Naive thymus-derived CD4-positive, alpha-beta T cell (primary cell): Measurements from ENCODE around the gene QPCT. TPM values are rescaled to one million over a fixed set of nuclear protein-coding genes. Genes with fewer than 3 reads are reported as not detected.

Source experiments
- ATAC-seq: fragments of 150-1000 bp; cut with Tn5 transposase; 2 replicates; pipeline ENCODE4 v1.10.0; 2021; ENCODE audit warnings: mild to moderate bottlenecking, moderate library complexity
- CTCF ChIA-PET: fragments of 350-600 bp; sonication (Branson Sonifier 250); formaldehyde crosslinking; loops from one replicate; lab custom pipeline; 2021; ENCODE audit warnings: antibody characterized with exemption; lab: Charles Lee
- POLR2A ChIA-PET: fragments of 350-600 bp; sonication (Branson Sonifier 250); formaldehyde crosslinking; loops from one replicate; lab custom pipeline; 2021; ENCODE audit warnings: antibody characterized with exemption, inconsistent platforms; lab: Charles Lee
- DNase-seq, 9 donors: peaks; one replicate each; pipeline versions ENCODE4 v3.0.0 to v3.0.0-alpha.2; 2020 to 2022; ENCODE audit warnings: mixed read lengths in 1 of 9
- H3K27ac ChIP-seq: one replicate; pipeline ENCODE4 v1.7.0; 2013; ENCODE audit warnings: mild to moderate bottlenecking, low read depth, low read length, moderate library complexity
- H3K27me3 ChIP-seq, 2 donors: one replicate each; pipeline ENCODE4 v1.7.0; 2013; ENCODE audit warnings: low read length in 2 of 2, mild to moderate bottlenecking in 2 of 2, moderate library complexity in 2 of 2; ENCODE audit not compliant: control insufficient read depth in 2 of 2, insufficient read depth in 2 of 2
- H3K36me3 ChIP-seq, 3 experiments: 1 replicate in 2 of 3; 2 replicates in 1 of 3; pipeline ENCODE4 v1.7.0; 2013; ENCODE audit warnings: low read length in 3 of 3, mild to moderate bottlenecking in 3 of 3, moderate library complexity in 1 of 3; ENCODE audit not compliant: insufficient read depth in 3 of 3, control insufficient read depth in 2 of 3
- H3K4me1 ChIP-seq, 2 donors: one replicate each; pipeline ENCODE4 v1.7.0; 2013; ENCODE audit warnings: low read length in 2 of 2, mild to moderate bottlenecking in 2 of 2, moderate library complexity in 1 of 2; ENCODE audit not compliant: control insufficient read depth in 2 of 2, insufficient read depth in 2 of 2
- H3K4me3 ChIP-seq: 2 replicates; pipeline ENCODE4 v1.7.0; 2013; ENCODE audit warnings: mild to moderate bottlenecking, low read length
- H3K9me3 ChIP-seq, 3 experiments: 1 replicate in 2 of 3; 2 replicates in 1 of 3; pipeline ENCODE4 v1.7.0; 2013; ENCODE audit warnings: low read length in 3 of 3; ENCODE audit not compliant: control insufficient read depth in 2 of 3
- H3K27ac Mint-ChIP-seq, 9 donors: one replicate each; pipeline ENCODE4 v1.8.0; 2020 to 2022; ENCODE audit warnings: mixed read lengths in 9 of 9, mild to moderate bottlenecking in 8 of 9, moderate library complexity in 5 of 9, inconsistent platforms in 2 of 9
- H3K27me3 Mint-ChIP-seq, 5 donors: one replicate each; pipeline ENCODE4 v1.8.0; 2021 to 2022; ENCODE audit warnings: mixed read lengths in 5 of 5, mild to moderate bottlenecking in 1 of 5
- H3K36me3 Mint-ChIP-seq, 5 donors: one replicate each; pipeline ENCODE4 v1.8.0; 2020 to 2022; ENCODE audit warnings: mixed read lengths in 5 of 5, mild to moderate bottlenecking in 3 of 5, inconsistent platforms in 1 of 5
- H3K4me1 Mint-ChIP-seq, 7 donors: one replicate each; pipeline ENCODE4 v1.8.0; 2020 to 2022; ENCODE audit warnings: mixed read lengths in 7 of 7, mild to moderate bottlenecking in 3 of 7, inconsistent platforms in 1 of 7
- H3K4me3 Mint-ChIP-seq, 10 donors: one replicate each; pipeline ENCODE4 v1.8.0; 2020 to 2022; ENCODE audit warnings: mild to moderate bottlenecking in 10 of 10, mixed read lengths in 10 of 10, moderate library complexity in 6 of 10, inconsistent platforms in 2 of 10
- H3K9me3 Mint-ChIP-seq, 11 donors: one replicate each; pipeline ENCODE4 v1.8.0; 2020 to 2022; ENCODE audit warnings: mixed read lengths in 11 of 11, mild to moderate bottlenecking in 4 of 11, inconsistent platforms in 1 of 11, moderate library complexity in 1 of 11
- intact Hi-C, 2 donors: fragments of 100-400 bp; cut with micrococcal nuclease; formaldehyde crosslinking; loops; one replicate each; pipeline ENCODE4 v1.15.1; 2023
- polyA plus RNA-seq, 2 donors: library from polyadenylated mRNA; unstranded; fragments of 300-500 nt; fragmentation: Illumina TruSeq; gene quantifications; one replicate each; pipeline ENCODE4 v1.2.3, GENCODE V29; 2021
- total RNA-seq, 6 experiments: library from RNA in 5 of 6; stranded (reverse) in 5 of 6; gene quantifications; 1 replicate in 5 of 6; 2 replicates in 1 of 6; pipeline ENCODE4 v1.2.3 and lab custom pipeline; 2021 to 2026

Gene QPCT
- total and polyA plus RNA-seq, 7 experiments from 2014 or later, result 0.36 to 15.1 (median 0.70) TPM

DNA sequence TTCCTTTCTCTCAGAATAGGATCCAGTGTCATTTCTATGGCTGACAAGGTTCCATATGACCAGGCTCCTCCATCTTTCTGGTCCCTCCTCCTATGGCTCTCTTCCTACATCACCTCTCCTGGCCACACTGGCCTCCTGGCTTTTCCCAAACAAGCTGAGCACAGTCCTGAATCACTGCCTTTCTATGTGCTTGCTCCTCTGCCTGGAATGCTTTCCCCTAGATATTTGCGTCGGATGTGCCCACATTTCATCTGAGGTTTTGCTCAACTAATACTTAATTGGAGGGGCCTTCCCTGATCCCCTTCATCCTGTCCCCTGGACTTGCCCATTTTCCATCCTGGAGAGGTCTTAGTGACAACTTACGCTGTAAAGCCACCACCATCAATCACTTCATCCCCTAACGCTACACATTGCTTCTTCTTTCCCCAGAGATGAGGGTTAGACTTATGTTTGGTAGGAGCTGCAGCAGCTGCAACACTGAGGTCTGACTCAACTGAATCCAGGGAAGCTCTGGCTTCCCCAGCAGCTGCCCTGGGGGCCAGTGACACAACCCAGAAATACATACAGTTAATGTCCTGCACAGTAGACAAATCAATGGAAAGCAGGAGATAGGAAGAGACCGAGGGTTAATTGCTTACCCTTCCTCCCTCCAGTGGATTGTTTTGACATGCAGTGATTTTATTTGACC, 42.9 kb downstream of the QPCT start:
- H3K27me3 Mint-ChIP-seq, result peaks cover 0 to 4% (median 0%) of the 10 kb centered on the region in 5 donors
- peaks cover 25 to 27% of the 10 kb centered on the region in 2 donors for H3K4me1 ChIP-seq
- ChIA-PET POLR2A (no interaction called here), CTCF (interaction anchor here (0.7 to 1.3 kb wide), 2 partner anchors 9 to 610 kb away, joined by 3 read pairs; no protein-coding TSS in a partner anchor)
- no peak overlapping the region for H3K4me3 ChIP-seq
- no peaks in the 10 kb centered on the region for H3K27me3 ChIP-seq
- no peak overlapping the region for H3K4me3 Mint-ChIP-seq
- DNase-seq (no peak), ATAC-seq (no peak)
- H3K27ac ChIP-seq, result no peak overlapping the region
- no peak overlapping the region for H3K27ac Mint-ChIP-seq
- peaks cover 0 to 7% (median 0%) of the 10 kb centered on the region in 5 donors for H3K36me3 Mint-ChIP-seq
- H3K36me3 ChIP-seq, result no peaks in the 10 kb centered on the region
- peaks cover 0 to 18% (median 0%) of the 10 kb centered on the region in 7 donors for H3K4me1 Mint-ChIP-seq
- intact Hi-C loops, result no loop called here
- H3K9me3 ChIP-seq, result no peaks in the 10 kb centered on the region
- peaks cover 0 to 3% (median 0%) of the 10 kb centered on the region in 11 donors for H3K9me3 Mint-ChIP-seq

DNA sequence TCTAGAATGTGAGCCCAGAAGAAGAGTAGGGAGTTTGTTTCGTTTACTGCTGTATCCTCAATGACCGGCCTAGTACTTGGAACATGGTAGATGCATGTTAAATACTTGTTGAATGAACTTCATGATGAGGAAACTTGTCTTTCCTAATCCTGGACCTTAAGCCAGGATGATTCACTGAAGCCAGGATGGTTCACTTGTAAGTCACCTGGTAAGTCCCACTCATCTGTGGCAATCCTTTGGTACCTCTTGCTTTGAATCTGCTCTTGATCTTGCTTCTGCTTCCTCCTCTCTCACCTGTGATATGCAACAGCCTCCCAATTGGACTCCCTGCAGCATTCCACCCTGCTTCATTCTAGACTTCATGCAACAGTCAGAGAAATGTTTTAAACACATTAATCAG, 43.6 kb downstream of the QPCT start:
- ChIA-PET POLR2A (no interaction called here), CTCF (interaction anchor here (1.3 kb wide), 1 partner anchor 8 kb away, joined by 3 read pairs; no protein-coding TSS in a partner anchor)
- H3K27me3 Mint-ChIP-seq, result peaks cover 0 to 5% (median 0%) of the 10 kb centered on the region in 5 donors
- no peak for DNase-seq
- H3K9me3 Mint-ChIP-seq, result peaks cover 0 to 5% (median 0%) of the 10 kb centered on the region in 11 donors
- peaks cover 0 to 18% (median 0%) of the 10 kb centered on the region in 7 donors for H3K4me1 Mint-ChIP-seq
- no peak for ATAC-seq
- H3K36me3 ChIP-seq, result no peaks in the 10 kb centered on the region
- no peak overlapping the region for H3K27ac Mint-ChIP-seq
- no peak overlapping the region for H3K4me3 ChIP-seq
- intact Hi-C loops, result no loop called here
- no peaks in the 10 kb centered on the region for H3K9me3 ChIP-seq
- peaks cover 25 to 27% of the 10 kb centered on the region in 2 donors for H3K4me1 ChIP-seq
- no peak overlapping the region for H3K27ac ChIP-seq
- H3K36me3 Mint-ChIP-seq, result peaks cover 0 to 9% (median 0%) of the 10 kb centered on the region in 5 donors
- H3K4me3 Mint-ChIP-seq, result no peak overlapping the region
- H3K27me3 ChIP-seq, result no peaks in the 10 kb centered on the region

DNA sequence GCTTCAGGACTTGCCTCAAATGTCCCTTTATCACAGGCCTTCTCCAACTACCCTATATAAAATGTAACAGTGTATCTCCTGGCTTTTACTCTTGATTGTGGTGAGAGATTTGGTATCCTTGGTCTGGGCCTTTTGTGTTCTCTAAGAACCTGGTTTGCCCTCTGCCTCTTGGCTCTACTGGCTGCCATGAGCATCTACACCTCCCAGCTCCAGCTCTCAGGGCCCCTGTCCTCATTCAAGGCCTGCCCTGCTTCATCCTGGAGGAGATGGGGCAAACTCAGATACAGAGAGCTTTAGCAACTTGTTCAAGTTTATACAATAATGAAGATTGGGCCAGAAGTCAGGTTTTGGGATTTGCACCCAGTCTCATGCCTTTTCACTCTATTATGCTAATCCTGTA, 45.0 kb downstream of the QPCT start:
- peaks cover 0 to 13% (median 0%) of the 10 kb centered on the region in 5 donors for H3K27me3 Mint-ChIP-seq
- H3K27me3 ChIP-seq, result no peaks in the 10 kb centered on the region
- intact Hi-C loops, result no loop called here
- H3K4me3 Mint-ChIP-seq, result no peak overlapping the region
- H3K9me3 ChIP-seq, result no peaks in the 10 kb centered on the region
- peaks cover 0 to 18% (median 0%) of the 10 kb centered on the region in 7 donors for H3K4me1 Mint-ChIP-seq
- peaks cover 0 to 9% (median 0%) of the 10 kb centered on the region in 5 donors for H3K36me3 Mint-ChIP-seq
- ATAC-seq (no peak), DNase-seq (no peak)
- H3K36me3 ChIP-seq, result no peaks in the 10 kb centered on the region
- no peak overlapping the region for H3K27ac ChIP-seq
- peak overlapping the region in 1 of 9 donors; percentile 81 for H3K27ac Mint-ChIP-seq
- peaks cover 25 to 27% of the 10 kb centered on the region in 2 donors for H3K4me1 ChIP-seq
- no peak overlapping the region for H3K4me3 ChIP-seq
- ChIA-PET POLR2A (interaction anchor here (1.3 to 1.6 kb wide), 2 partner anchors 10 to 12 kb away, joined by 4 read pairs; no protein-coding TSS in a partner anchor), CTCF (interaction anchor here (0.6 to 1.2 kb wide), 3 partner anchors 12 to 506 kb away, joined by 3 read pairs; no protein-coding TSS in a partner anchor)
- peaks cover 0 to 5% (median 0%) of the 10 kb centered on the region in 11 donors for H3K9me3 Mint-ChIP-seq

- ChIA-PET CTCF (interaction anchor here (0.6 to 1.6 kb wide), 8 partner anchors 13 to 505 kb away, joined by 3 to 6 read pairs (median 3); no protein-coding TSS in a partner anchor), POLR2A (interaction anchor here (1.3 to 1.6 kb wide), 2 partner anchors 10 to 11 kb away, joined by 4 read pairs; no protein-coding TSS in a partner anchor)
- Histone ChIP-seq H3K27me3 (no peaks in the 10 kb centered on the region), H3K36me3 (no peaks in the 10 kb centered on the region), H3K27ac (peak overlapping the region; percentile 8), H3K4me3 (peak overlapping the region; percentile 19), H3K9me3 (no peaks in the 10 kb centered on the region), H3K4me1 (peaks cover 25 to 27% of the 10 kb centered on the region in 2 donors)
- peak overlapping the region in 7 of 9 donors; percentile 72 to 84 (median 80) for H3K27ac Mint-ChIP-seq
- peaks cover 0 to 5% (median 0%) of the 10 kb centered on the region in 11 donors for H3K9me3 Mint-ChIP-seq
- DNase-seq (peak in 8 of 9 donors; percentile 30 to 72 (median 52)), ATAC-seq (peak; percentile 94)
- H3K4me3 Mint-ChIP-seq, result peak overlapping the region in 9 of 10 donors; percentile 43 to 68 (median 55)
- intact Hi-C loops, result loop anchor here (1.0 to 10.0 kb wide), 12 partner anchors 14 to 885 kb away; partner anchors contain the start of genes CDC42EP3 (in 2 of the 2), CEBPZ (in 1 of the 2), EIF2AK2 (in 1 of the 2) and NDUFAF7 (in 1 of the 2)
- H3K36me3 Mint-ChIP-seq, result peaks cover 0 to 9% (median 0%) of the 10 kb centered on the region in 5 donors
- peaks cover 0 to 19% (median 0%) of the 10 kb centered on the region in 5 donors for H3K27me3 Mint-ChIP-seq
- peaks cover 0 to 18% (median 0%) of the 10 kb centered on the region in 7 donors for H3K4me1 Mint-ChIP-seq
Measured at GRCh38 chr2:37389989-37390765, 45.7 kb downstream of the QPCT start.

- Mint-ChIP-seq H3K27ac (peak overlapping the region in 7 of 9 donors; percentile 44 to 84 (median 76)), H3K9me3 (peaks cover 0 to 5% (median 0%) of the 10 kb centered on the region in 11 donors), H3K4me3 (peak overlapping the region in 9 of 10 donors; percentile 18 to 56 (median 49)), H3K4me1 (peaks cover 0 to 18% (median 1%) of the 10 kb centered on the region in 7 donors), H3K27me3 (peaks cover 0 to 20% (median 0%) of the 10 kb centered on the region in 5 donors), H3K36me3 (peaks cover 0 to 9% (median 0%) of the 10 kb centered on the region in 5 donors)
- ChIA-PET POLR2A (interaction anchor here (1.6 kb wide), 1 partner anchor 11 kb away, joined by 4 read pairs; no protein-coding TSS in a partner anchor), CTCF (interaction anchor here (0.6 to 1.6 kb wide), 7 partner anchors 9 to 486 kb away, joined by 3 to 6 read pairs (median 3); partner anchors contain the start of gene PRKD3)
- ATAC-seq (no peak), DNase-seq (no peak)
- H3K27me3 ChIP-seq, result no peaks in the 10 kb centered on the region
- peak overlapping the region; percentile 8 for H3K27ac ChIP-seq
- intact Hi-C loops, result loop anchor here (1.0 to 10.0 kb wide), 12 partner anchors 14 to 884 kb away; partner anchors contain the start of genes CDC42EP3 (in 2 of the 2), CEBPZ (in 1 of the 2), EIF2AK2 (in 1 of the 2) and NDUFAF7 (in 1 of the 2)
- no peak overlapping the region for H3K4me3 ChIP-seq
- H3K4me1 ChIP-seq, result peaks cover 25 to 27% of the 10 kb centered on the region in 2 donors
- no peaks in the 10 kb centered on the region for H3K36me3 ChIP-seq
- H3K9me3 ChIP-seq, result no peaks in the 10 kb centered on the region
Measured at GRCh38 chr2:37390777-37391176, 46.3 kb downstream of the QPCT start.
